Pancreas (tissue), 10 donors: ENCODE measurements around the gene MVK. TPM values are rescaled to one million over a fixed set of nuclear protein-coding genes. Genes with fewer than 3 reads are reported as not detected.

ENCODE experiments used
- ATAC-seq, 4 donors: fragments of 200-7000 bp; cut with Tn5 transposase; one replicate each; pipeline versions ENCODE4 v1.8.0 to v1.9.1; 2020; ENCODE audit warnings: mild to moderate bottlenecking in 4 of 4, moderate library complexity in 4 of 4
- DNase-seq, 6 donors: peaks; one replicate each; pipeline ENCODE4 v3.0.0-alpha.2; 2020
- FAIRE-seq: peaks from 2 replicates; lab custom pipeline; 2012; peaks lifted over from hg19 to GRCh38; lab: Jason Lieb, UNC
- H3K27ac ChIP-seq, 4 donors: fragments of 200-600 bp; sonication (generic); 1 replicate in 3 of 4; 2 replicates in 1 of 4; pipeline versions ENCODE4 v1.5.0 to v1.8.0; 2020
- H3K27me3 ChIP-seq, 4 donors: fragments of 200-600 bp; one replicate each; pipeline ENCODE4 v1.8.0; 2021
- H3K36me3 ChIP-seq, 3 donors: fragments of 200-600 bp; sonication (generic) in 1 of 3; one replicate each; pipeline versions ENCODE4 v1.5.0 to v1.8.0; 2020 to 2021
- H3K4me1 ChIP-seq, 3 donors: fragments of 200-600 bp; one replicate each; pipeline ENCODE4 v1.8.0; 2021
- H3K4me3 ChIP-seq, 4 donors: fragments of 200-600 bp; sonication (generic) in 2 of 4; one replicate each; pipeline versions ENCODE4 v1.5.0 to v1.8.0; 2020 to 2021
- H3K9me3 ChIP-seq, 4 donors: fragments of 200-600 bp; one replicate each; pipeline ENCODE4 v1.8.0; 2021
- CTCF ChIP-seq, 4 donors: fragments of 200-600 bp; sonication (generic) in 3 of 4; IDR thresholded peaks; one replicate each; pipeline versions ENCODE4 v1.5.0 to v1.8.0; 2021; ENCODE audit warnings: antibody characterized with exemption in 4 of 4
- WGBS, 2 donors: extraction: QIAGEN DNeasy Blood & Tissue Kit; methylation state at CpG; one replicate each; pipeline ENCODE4 v1.1.7; 2013; 5-methylcytosine and 5-hydroxymethylcytosine counted together
- intact Hi-C, 3 donors: fragments of 100-400 bp; cut with DNase I; formaldehyde crosslinking; loops; one replicate each; pipeline versions ENCODE4 v1.11.1 to v1.14.2; 2022
- polyA plus RNA-seq, 2 donors: library from polyadenylated mRNA; stranded (reverse); fragments of 200-250 nt; gene quantifications; one replicate each; pipeline ENCODE4 v1.2.3, GENCODE V29; 2013
- total RNA-seq, 6 donors: library from RNA; stranded (reverse); fragmentation: NEBNext Ultra II Directional in 4 of 6; extraction: Animal tissue kit (Norgen Biotek cat#: 25700) in 4 of 6; gene quantifications; one replicate each; pipeline versions ENCODE4 v1.2.1 to v1.2.4, GENCODE V29; 2021 to 2023
- donor health status: healthy with polysubstance abuse.
- donor health status: DM: no; HTN: no; CAD: no; lungs with moderate emphysema.
- donor health status: DM: no; HTN: no; CAD: no.
- donor health status: control.
- donor health status: control.
- donor health status: Bipolar disorder and iron deficiency.
- donor health status: DM: yes; HTN: yes; CAD: no.
- donor health status: DM: no; HTN: no; CAD: no.
- donor health status: DM: no; HTN: no; CAD: no.
- donor health status: DM: yes; HTN: yes; CAD: no.

Gene MVK
- total and polyA plus RNA-seq, 8 donors = 5.8 to 15.9 (median 7.4) TPM

GRCh38 chr12:109618082-109618481 lies 44.5 kb downstream of the MVK start:
- Histone ChIP-seq H3K27ac (no peak overlapping the region), H3K4me1 (peaks cover 0 to 6% (median 0%) of the 10 kb centered on the region in 3 donors), H3K4me3 (no peak overlapping the region), H3K36me3 (no peaks in the 10 kb centered on the region), H3K9me3 (no peaks in the 10 kb centered on the region), H3K27me3 (no peaks in the 10 kb centered on the region)
- no peak for ATAC-seq
- TF ChIP-seq CTCF (IDR thresholded peaks at IDR 0.05) = no peak
- intact Hi-C loops = no loop called here
- 85 to 90% methylated on average over 5 of the region's 5 CpGs for WGBS, 2 donors
- DNase-seq = no peak
- no peak for FAIRE-seq

GRCh38 chr12:109619002-109619604 lies 45.5 kb downstream of the MVK start:
- intact Hi-C loops = no loop called here
- H3K36me3 ChIP-seq = no peaks in the 10 kb centered on the region
- no peak for DNase-seq
- H3K27ac ChIP-seq = no peak overlapping the region
- 82 to 90% methylated on average over 8 of the region's 8 CpGs for WGBS, 2 donors
- no peak for FAIRE-seq
- no peaks in the 10 kb centered on the region for H3K27me3 ChIP-seq
- no peak for TF ChIP-seq CTCF (IDR thresholded peaks at IDR 0.05)
- no peak for ATAC-seq
- H3K4me3 ChIP-seq = no peak overlapping the region
- H3K9me3 ChIP-seq = no peaks in the 10 kb centered on the region
- peaks cover 0 to 6% (median 0%) of the 10 kb centered on the region in 3 donors for H3K4me1 ChIP-seq

DNA sequence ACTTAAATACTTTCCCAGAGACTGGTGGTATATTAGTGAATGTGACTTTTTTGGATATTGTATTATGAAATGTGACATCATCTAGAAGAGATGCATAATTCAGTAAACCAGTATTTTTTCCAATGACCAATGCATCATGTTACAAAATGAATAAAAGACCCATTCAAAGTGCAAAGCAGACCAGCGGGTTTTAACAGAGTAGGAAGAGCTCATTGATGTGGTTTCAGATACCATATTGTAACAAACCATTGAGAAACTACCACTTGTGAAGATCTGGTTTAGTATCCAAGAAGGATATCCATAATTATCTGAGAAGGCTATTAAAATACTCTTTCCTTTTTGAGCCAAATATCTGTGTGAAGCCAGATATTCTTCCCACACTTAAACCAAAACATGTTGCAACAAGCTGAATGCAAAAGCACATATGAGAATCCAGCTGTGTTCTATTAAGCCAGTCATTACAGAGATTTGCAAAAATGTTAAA lies 47.7 kb downstream of the MVK start:
- WGBS, 2 donors = 61 to 84% methylated on average over 1 of the region's 1 CpG
- H3K4me1 ChIP-seq = no peaks in the 10 kb centered on the region
- H3K4me3 ChIP-seq = no peak overlapping the region

DNA sequence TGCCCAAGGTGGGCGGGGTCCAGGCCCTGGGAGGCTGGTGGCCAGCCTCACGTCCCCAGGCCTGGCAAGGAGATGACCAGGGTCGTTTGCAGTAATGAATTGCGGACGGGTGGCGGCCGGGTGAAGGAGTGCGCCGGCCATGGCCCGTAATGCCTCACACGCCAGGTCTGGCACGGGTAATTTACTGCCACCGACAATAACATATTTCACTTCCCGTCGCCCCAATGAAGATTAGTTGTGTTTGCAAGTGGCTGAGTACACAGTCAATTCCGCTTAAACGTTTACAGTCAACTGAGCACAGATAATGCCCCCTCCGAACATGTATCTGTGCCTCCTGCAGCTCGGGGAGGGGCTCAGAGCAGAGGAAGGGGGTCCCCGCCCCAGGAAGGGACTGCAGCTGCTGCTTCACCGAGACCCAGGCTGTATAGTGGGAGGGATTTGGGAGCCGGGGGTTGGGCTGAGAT lies 48.3 kb downstream of the MVK start:
- ATAC-seq (peak; percentile 35 to 84 (median 68)), FAIRE-seq (no peak), DNase-seq (peak in 2 of 6 donors; percentile 23)
- intact Hi-C loops = no loop called here
- WGBS, 2 donors = 20 to 23% methylated on average over 22 of the region's 22 CpGs
- H3K27ac ChIP-seq = peak overlapping the region in 1 of 4 donors; percentile 15
- TF ChIP-seq CTCF (IDR thresholded peaks at IDR 0.05) = no peak
- H3K4me1 ChIP-seq = no peaks in the 10 kb centered on the region
- no peaks in the 10 kb centered on the region for H3K36me3 ChIP-seq
- H3K27me3 ChIP-seq = no peaks in the 10 kb centered on the region
- H3K9me3 ChIP-seq = no peaks in the 10 kb centered on the region
- no peak overlapping the region for H3K4me3 ChIP-seq

More for the DNA sequence above, 47.7 kb downstream of the MVK start:
- ATAC-seq (peak in 1 of 4 donors; percentile 54), FAIRE-seq (no peak), DNase-seq (no peak)
- no peaks in the 10 kb centered on the region for H3K36me3 ChIP-seq
- peak overlapping the region in 1 of 4 donors; percentile 15 for H3K27ac ChIP-seq
- H3K9me3 ChIP-seq = no peaks in the 10 kb centered on the region
- no peaks in the 10 kb centered on the region for H3K27me3 ChIP-seq
- no peak for TF ChIP-seq CTCF (IDR thresholded peaks at IDR 0.05)
- intact Hi-C loops = no loop called here

GRCh38 chr12:109624467-109624866 lies 50.9 kb downstream of the MVK start:
- no peak for ATAC-seq
- no peaks in the 10 kb centered on the region for H3K36me3 ChIP-seq
- DNase-seq = no peak
- H3K27ac ChIP-seq = no peak overlapping the region
- no peaks in the 10 kb centered on the region for H3K9me3 ChIP-seq
- H3K4me1 ChIP-seq = no peaks in the 10 kb centered on the region
- FAIRE-seq = no peak
- H3K4me3 ChIP-seq = no peak overlapping the region
- no peak for TF ChIP-seq CTCF (IDR thresholded peaks at IDR 0.05)
- 82 to 83% methylated on average over 8 of the region's 8 CpGs for WGBS, 2 donors
- no peaks in the 10 kb centered on the region for H3K27me3 ChIP-seq
- intact Hi-C loops = no loop called here
